Mesenchymal stem cell (in vitro differentiated cells and primary cell): ENCODE data around the gene PRAC1.

Experiments used
- DNase-seq: peaks from one replicate; pipeline ENCODE4 v3.0.0-alpha.2; 2013
- H2AFZ ChIP-seq: one replicate; pipeline ENCODE4 v1.6.1; 2013; ENCODE audit warnings: low read depth, mild to moderate bottlenecking, control low read depth, inconsistent platforms, low read length, moderate library complexity
- H2AK5ac ChIP-seq: 2 replicates; pipeline ENCODE4 v1.6.1; 2013; ENCODE audit warnings: low read length, moderate library complexity, mild to moderate bottlenecking, inconsistent platforms; ENCODE audit not compliant: severe bottlenecking
- H2BK120ac ChIP-seq: one replicate; pipeline ENCODE4 v1.6.1; 2013; ENCODE audit warnings: low read depth, mild to moderate bottlenecking, inconsistent platforms, low read length, moderate library complexity
- H2BK12ac ChIP-seq, 2 experiments: one replicate each; pipeline ENCODE4 v1.6.1; 2013; ENCODE audit warnings: inconsistent platforms in 2 of 2, low read length in 2 of 2, mild to moderate bottlenecking in 2 of 2, moderate library complexity in 2 of 2, control low read depth in 1 of 2
- H2BK15ac ChIP-seq: one replicate; pipeline ENCODE4 v1.6.1; 2013; ENCODE audit warnings: mild to moderate bottlenecking, low read depth, inconsistent platforms; ENCODE audit not compliant: poor library complexity, severe bottlenecking
- H2BK5ac ChIP-seq: 2 replicates; pipeline ENCODE4 v1.6.1; 2013; ENCODE audit warnings: low read depth, mild to moderate bottlenecking, low read length, control low read depth, inconsistent platforms; ENCODE audit not compliant: poor library complexity, severe bottlenecking
- H3K14ac ChIP-seq, 2 experiments: one replicate each; pipeline ENCODE4 v1.6.1; 2013; ENCODE audit warnings: inconsistent platforms in 2 of 2, low read length in 2 of 2, control low read depth in 1 of 2, mild to moderate bottlenecking in 1 of 2, moderate library complexity in 1 of 2
- H3K18ac ChIP-seq, 2 experiments: one replicate each; pipeline ENCODE4 v1.6.1; 2013; ENCODE audit warnings: inconsistent platforms in 2 of 2, low read length in 2 of 2, control low read depth in 1 of 2, low read depth in 1 of 2, mild to moderate bottlenecking in 1 of 2
- H3K23ac ChIP-seq, 2 experiments: one replicate each; pipeline ENCODE4 v1.6.1; 2013; ENCODE audit warnings: inconsistent platforms in 2 of 2, low read length in 2 of 2, mild to moderate bottlenecking in 2 of 2, moderate library complexity in 2 of 2, control low read depth in 1 of 2
- H3K27ac ChIP-seq: 2 replicates; pipeline ENCODE4 v1.5.1; 2013; ENCODE audit warnings: mild to moderate bottlenecking, moderate library complexity, low read length, control low read depth, inconsistent platforms; ENCODE audit not compliant: poor library complexity, severe bottlenecking
- H3K27me3 ChIP-seq, 2 experiments: 2 replicates each; pipeline versions ENCODE4 v1.6.1 to v1.7.0; 2013; ENCODE audit warnings: low read length in 2 of 2, mild to moderate bottlenecking in 2 of 2, moderate library complexity in 2 of 2, control low read depth in 1 of 2, inconsistent platforms in 1 of 2; ENCODE audit not compliant: control insufficient read depth in 1 of 2, insufficient read depth in 1 of 2
- H3K36me3 ChIP-seq, 2 experiments: 2 replicates each; pipeline versions ENCODE4 v1.6.1 to v1.7.0; 2013; ENCODE audit warnings: low read length in 2 of 2, control low read depth in 1 of 2, inconsistent platforms in 1 of 2, low read depth in 1 of 2, mild to moderate bottlenecking in 1 of 2; ENCODE audit not compliant: insufficient read depth in 2 of 2, control insufficient read depth in 1 of 2
- H3K4ac ChIP-seq, 2 experiments: one replicate each; pipeline ENCODE4 v1.6.1; 2013; ENCODE audit warnings: inconsistent platforms in 2 of 2, low read length in 2 of 2, mild to moderate bottlenecking in 2 of 2, moderate library complexity in 2 of 2, control low read depth in 1 of 2, low read depth in 1 of 2
- H3K4me1 ChIP-seq: 2 replicates; pipeline ENCODE4 v1.6.1; 2013; ENCODE audit warnings: low read depth, low read length, control low read depth; ENCODE audit not compliant: control insufficient read depth, insufficient read depth
- H3K4me2 ChIP-seq: 2 replicates; pipeline ENCODE4 v1.6.1; 2013; ENCODE audit warnings: low read length, mild to moderate bottlenecking, inconsistent platforms; ENCODE audit not compliant: poor library complexity, severe bottlenecking
- H3K4me3 ChIP-seq, 2 experiments: 2 replicates each; pipeline versions ENCODE4 v1.5.1 to v1.7.0; 2013; ENCODE audit warnings: low read length in 2 of 2, mild to moderate bottlenecking in 2 of 2, control low read depth in 1 of 2, low read depth in 1 of 2; ENCODE audit not compliant: insufficient read depth in 1 of 2
- H3K79me1 ChIP-seq: replicated peaks from 2 replicates; pipeline ENCODE4 v1.6.1; 2013; ENCODE audit warnings: mild to moderate bottlenecking, control low read depth, low read length, inconsistent platforms; ENCODE audit not compliant: poor library complexity, severe bottlenecking
- H3K9ac ChIP-seq: 2 replicates; pipeline ENCODE4 v1.7.0; 2013; ENCODE audit warnings: mild to moderate bottlenecking, low read length, moderate library complexity
- H3K9me3 ChIP-seq: 2 replicates; pipeline ENCODE4 v1.7.0; 2013; ENCODE audit warnings: mild to moderate bottlenecking, low read length; ENCODE audit not compliant: control insufficient read depth
- H4K8ac ChIP-seq: one replicate; pipeline ENCODE4 v1.6.1; 2013; ENCODE audit warnings: inconsistent platforms, mild to moderate bottlenecking, low read length, moderate library complexity
- H4K91ac ChIP-seq: one replicate; pipeline ENCODE4 v1.6.1; 2013; ENCODE audit warnings: mild to moderate bottlenecking, low read length, inconsistent platforms
- WGBS: methylation state at CpG from one replicate; pipeline ENCODE4 v1.1.7; 2013; ENCODE audit warnings: mixed read lengths; 5-methylcytosine and 5-hydroxymethylcytosine counted together

The PRAC1 gene

DNA sequence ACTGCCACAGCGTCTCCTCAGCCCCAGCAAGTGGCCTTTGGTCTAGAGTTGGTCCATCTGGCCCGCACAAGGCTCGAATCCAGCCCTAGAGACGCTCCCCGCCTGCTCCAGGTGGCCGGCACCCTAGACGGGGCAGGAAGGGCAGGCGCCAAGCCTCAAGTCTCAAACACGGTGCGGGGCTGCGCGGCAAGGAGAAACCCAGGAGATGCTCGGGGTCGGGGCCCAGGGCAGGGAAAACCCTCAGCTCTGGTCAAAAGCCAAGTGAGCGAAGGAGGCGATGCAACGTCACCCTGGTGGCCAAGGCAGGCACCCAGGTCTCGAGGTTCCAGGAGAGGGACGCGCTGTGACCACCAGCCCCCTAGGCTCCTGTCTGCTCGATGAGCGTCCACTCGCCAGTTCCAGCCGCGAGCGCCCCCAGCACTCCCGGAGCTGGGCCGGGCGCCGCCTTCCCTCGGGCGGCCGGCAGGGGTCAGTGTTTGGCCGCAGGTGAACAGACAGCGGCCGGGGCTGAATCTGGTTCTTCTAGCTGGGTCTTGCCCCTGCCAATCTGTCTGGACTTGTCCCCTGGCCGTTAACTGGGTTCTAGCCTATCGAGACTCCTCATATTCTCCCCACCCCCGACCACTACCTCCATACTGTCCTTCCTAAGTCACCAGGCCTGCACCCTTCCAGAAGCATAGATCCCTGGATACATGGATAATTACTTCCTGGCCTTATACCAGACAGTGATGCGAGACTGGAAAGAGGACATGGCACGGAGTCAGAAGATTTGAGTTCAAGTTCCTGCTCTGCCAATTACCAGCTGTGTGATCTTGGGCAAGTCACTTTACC lies 44.0 kb downstream of the PRAC1 start:
- Histone ChIP-seq H3K9ac (peak overlapping the region; percentile 30), H3K4me2 (peak overlapping the region; percentile 2), H3K4ac (peak overlapping the region in 1 of 2 experiments; percentile 1), H2AFZ (no peak overlapping the region), H3K79me1 (no peaks in the 10 kb centered on the region), H3K36me3 (no peaks in the 10 kb centered on the region), H2BK15ac (no peak overlapping the region), H3K27ac (no peak overlapping the region), H3K14ac (no peak overlapping the region), H4K8ac (peak overlapping the region; percentile 45), H2AK5ac (no peak overlapping the region), H4K91ac (no peak overlapping the region), H2BK12ac (no peak overlapping the region), H3K23ac (no peak overlapping the region), H2BK120ac (no peak overlapping the region), H3K4me3 (peak overlapping the region in 1 of 2 experiments; percentile 60), H3K9me3 (no peaks in the 10 kb centered on the region), H3K27me3 (peaks cover 65 to 90% of the 10 kb centered on the region in 2 experiments), H2BK5ac (no peak overlapping the region), H3K18ac (peak overlapping the region in 1 of 2 experiments; percentile 68), H3K4me1 (peaks cover 5% of the 10 kb centered on the region)
- 25% methylated on average over 41 of the region's 41 CpGs for WGBS
- peak; percentile 65 for DNase-seq

DNA sequence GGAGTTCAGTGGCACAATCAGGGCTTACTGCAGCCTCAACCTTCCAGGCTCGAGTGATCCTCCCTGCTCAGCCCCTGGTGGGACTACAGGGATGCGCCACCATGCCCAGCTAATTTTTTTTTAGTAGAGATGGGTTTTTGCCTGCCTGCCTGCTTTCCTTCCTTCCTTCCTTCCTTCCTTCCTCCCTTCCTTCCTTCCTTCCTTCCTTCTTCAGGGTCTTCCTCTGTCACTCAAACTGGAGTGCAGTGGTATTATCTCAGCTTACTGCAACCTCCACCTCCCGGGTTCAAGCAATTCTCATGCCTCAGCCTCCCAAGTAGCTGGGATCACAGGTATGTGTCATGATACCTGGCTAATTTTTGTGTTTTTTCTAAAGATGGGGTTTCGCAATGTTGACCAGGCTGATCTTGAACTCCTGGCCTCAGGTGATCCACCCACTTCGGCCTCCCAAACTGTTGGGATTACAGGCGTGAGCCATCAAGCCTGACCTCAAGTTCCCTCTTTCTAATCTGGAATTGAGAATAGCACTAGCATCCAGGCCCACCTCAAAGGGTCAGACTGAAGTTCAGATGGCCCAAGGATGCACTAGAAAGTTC lies 45.3 kb downstream of the PRAC1 start:
- H2BK15ac ChIP-seq: no peak overlapping the region
- no peaks in the 10 kb centered on the region for H3K36me3 ChIP-seq
- H2BK120ac ChIP-seq: no peak overlapping the region
- 79% methylated on average over 5 of the region's 6 CpGs for whole genome bisulfite sequencing
- no peaks in the 10 kb centered on the region for H3K79me1 ChIP-seq
- H3K9ac ChIP-seq: no peak overlapping the region
- H3K23ac ChIP-seq: no peak overlapping the region
- no peak overlapping the region for H4K8ac ChIP-seq
- peaks cover 5% of the 10 kb centered on the region for H3K4me1 ChIP-seq
- H3K4me3 ChIP-seq: no peak overlapping the region
- no peak overlapping the region for H3K18ac ChIP-seq
- H3K27ac ChIP-seq: no peak overlapping the region
- H3K9me3 ChIP-seq: no peaks in the 10 kb centered on the region
- no peak overlapping the region for H2BK5ac ChIP-seq
- no peak overlapping the region for H4K91ac ChIP-seq
- no peak overlapping the region for H3K4ac ChIP-seq
- H3K4me2 ChIP-seq: no peak overlapping the region
- H2AK5ac ChIP-seq: no peak overlapping the region
- no peak overlapping the region for H2AFZ ChIP-seq
- H3K27me3 ChIP-seq: peaks cover 53 to 85% of the 10 kb centered on the region in 2 experiments
- no peak for DNase-seq
- no peak overlapping the region for H3K14ac ChIP-seq
- H2BK12ac ChIP-seq: no peak overlapping the region

DNA sequence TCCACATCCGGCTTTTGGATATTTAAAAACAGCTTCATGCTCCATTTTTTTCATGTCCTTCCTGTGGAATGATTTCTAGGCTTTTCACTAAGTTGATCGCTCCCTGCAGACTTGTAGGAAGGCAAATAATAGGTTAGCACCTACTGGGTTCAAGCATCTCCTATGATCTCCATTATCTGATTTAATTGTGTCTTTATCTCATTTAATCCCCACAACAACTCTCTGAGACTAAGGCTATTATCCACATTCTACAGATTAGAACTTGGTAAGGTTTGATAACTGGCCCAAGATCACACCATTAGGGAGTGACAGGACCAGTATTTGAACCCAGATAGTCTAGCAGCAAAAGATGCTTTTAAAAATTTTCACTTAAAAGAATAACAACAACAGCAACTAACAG lies 50.0 kb downstream of the PRAC1 start:
- Histone ChIP-seq H3K4me1 (no peaks in the 10 kb centered on the region), H3K4ac (no peak overlapping the region), H3K27ac (no peak overlapping the region), H3K18ac (no peak overlapping the region), H4K91ac (no peak overlapping the region), H3K36me3 (no peaks in the 10 kb centered on the region), H3K14ac (no peak overlapping the region), H3K79me1 (no peaks in the 10 kb centered on the region), H3K23ac (no peak overlapping the region), H3K4me2 (no peak overlapping the region), H3K9ac (peak overlapping the region; percentile 74), H2BK12ac (no peak overlapping the region), H2BK15ac (no peak overlapping the region), H4K8ac (no peak overlapping the region), H3K27me3 (peaks cover 32 to 70% of the 10 kb centered on the region in 2 experiments), H3K4me3 (no peak overlapping the region), H2BK120ac (no peak overlapping the region), H2AFZ (no peak overlapping the region), H2AK5ac (no peak overlapping the region), H2BK5ac (no peak overlapping the region), H3K9me3 (no peaks in the 10 kb centered on the region)
- DNase-seq: no peak
- 67% methylated on average over 2 of the region's 2 CpGs for WGBS
